Activated T-cell treated with anti-CD3 and anti-CD28 coated beads, Interleukin-2, amount 50 U/mL, for 48 hours (primary cell): ENCODE measurements around the gene ICOSLG.
"Not testable (repeated sequence)": the region's sequence is repeated elsewhere in the genome, so short reads cannot be mapped to it uniquely, and the experiment has no call there.

ENCODE experiments used
- DNase-seq, 2 experiments: peaks; one replicate each; pipeline ENCODE4 v3.0.0-alpha.2; 2020

Gene ICOSLG

GRCh38 chr21:44240842-44241241, at the start of gene ICOSLG:
ICOSLG (minus strand) TSS chr21:44240943; CDS start chr21:44240817, 126 bp downstream.
- DNase-seq: not testable (repeated sequence)

GRCh38 chr21:44289381-44290010, 48.8 kb upstream of the ICOSLG start:
- no peak for DNase-seq

- DNase-seq: no peak
These were observed 47.7 kb upstream of the ICOSLG start for GRCh38 chr21:44288251-44289110.

GRCh38 chr21:44286716-44287632, 46.2 kb upstream of the ICOSLG start:
- DNase-seq: no peak

- no peak for DNase-seq
These were observed 45.5 kb upstream of the ICOSLG start for GRCh38 chr21:44286086-44286715.

- DNase-seq: no peak
These were observed 44.6 kb upstream of the ICOSLG start, which contains the start of gene AIRE for GRCh38 chr21:44285138-44285992. AIRE (plus strand) TSS chr21:44285876; CDS start chr21:44286007, 131 bp downstream.

- DNase-seq: no peak
These were observed 43.2 kb upstream of the ICOSLG start for GRCh38 chr21:44283948-44284347.

- DNase-seq: not testable (repeated sequence)
These were observed 42.6 kb upstream of the ICOSLG start for GRCh38 chr21:44283211-44283785.

- DNase-seq: no peak
These were observed 41.6 kb upstream of the ICOSLG start for GRCh38 chr21:44282370-44282769.

GRCh38 chr21:44281801-44282200, 41.1 kb upstream of the ICOSLG start:
- DNase-seq: no peak

GRCh38 chr21:44279354-44280260, 38.9 kb upstream of the ICOSLG start:
- no peak for DNase-seq

GRCh38 chr21:44275041-44275440, 34.3 kb upstream of the ICOSLG start:
- no peak for DNase-seq

GRCh38 chr21:44273046-44273445, 32.3 kb upstream of the ICOSLG start:
- DNase-seq: no peak

GRCh38 chr21:44272284-44272858, 31.6 kb upstream of the ICOSLG start:
- no peak for DNase-seq

GRCh38 chr21:44271558-44272283, 31.0 kb upstream of the ICOSLG start:
- no peak for DNase-seq

GRCh38 chr21:44269090-44269489, 28.3 kb upstream of the ICOSLG start:
- no peak for DNase-seq

- peak in 1 of 2 experiments; percentile 37 for DNase-seq
These were observed 27.0 kb upstream of the ICOSLG start for GRCh38 chr21:44267655-44268142.

- no peak for DNase-seq
These were observed 25.1 kb upstream of the ICOSLG start for GRCh38 chr21:44265734-44266270.
